Measurements from ENCODE around the gene APRT.
A peak's percentile ranks its signal among the peaks of the same experiment; 100 is the strongest.

APRT gene

DNA sequence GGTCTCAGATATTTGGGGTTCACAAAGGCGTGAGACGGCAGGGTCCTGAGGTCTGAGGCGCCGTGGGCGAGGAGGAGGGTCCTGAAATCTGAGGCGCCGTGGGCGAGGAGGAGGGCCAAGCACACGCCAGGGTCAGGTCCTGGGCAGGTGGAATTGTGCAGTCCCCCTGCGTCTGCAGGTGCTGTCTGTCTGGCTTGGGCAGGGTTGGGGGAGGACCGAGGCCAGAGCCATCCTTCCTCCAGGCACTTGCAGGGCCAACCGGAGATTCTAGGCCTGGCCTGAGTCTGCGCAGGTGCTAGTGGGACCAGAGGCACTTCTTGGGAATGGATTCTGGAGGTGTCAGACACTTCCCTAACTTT lies 2.4 kb upstream of the APRT start:
- Histone ChIP-seq H3K79me2 (ENCODE audit: control insufficient read depth, low read length) (peaks cover 24% of the 10 kb centered on the region), H3K9me2 (replicated peaks; ENCODE audit: control insufficient read depth, low read length) (no peaks in the 10 kb centered on the region), H3K4me2 (ENCODE audit: low read length) (no peak overlapping the region), H3K36me3 (ENCODE audit: control insufficient read depth, low read length) (peaks cover 24% of the 10 kb centered on the region), H3F3A (ENCODE audit: control insufficient read depth, insufficient read depth) (peaks cover 6% of the 10 kb centered on the region), H3K27ac (ENCODE audit: low read depth, low read length) (no peak overlapping the region), H3K4me3 (ENCODE audit: low read length) (no peak overlapping the region), H4K20me1 (ENCODE audit: control insufficient read depth, insufficient read depth, low read depth, low read length) (no peaks in the 10 kb centered on the region), H3K9me3 (ENCODE audit: control insufficient read depth, insufficient read depth, low read length) (peaks cover 7% of the 10 kb centered on the region; the same call in 1 of the 2 replicates), H3K4me1 (ENCODE audit: control insufficient read depth, low read length) (peaks cover 26% of the 10 kb centered on the region), H3K27me3 (ENCODE audit: control insufficient read depth, low read length) (no peaks in the 10 kb centered on the region)
- TF ChIP-seq EZH2phosphoT487 (IDR thresholded peaks at IDR 0.05; ENCODE audit: borderline replicate concordance, low read length), result no peak
- TF ChIP-seq, protein P1, sequence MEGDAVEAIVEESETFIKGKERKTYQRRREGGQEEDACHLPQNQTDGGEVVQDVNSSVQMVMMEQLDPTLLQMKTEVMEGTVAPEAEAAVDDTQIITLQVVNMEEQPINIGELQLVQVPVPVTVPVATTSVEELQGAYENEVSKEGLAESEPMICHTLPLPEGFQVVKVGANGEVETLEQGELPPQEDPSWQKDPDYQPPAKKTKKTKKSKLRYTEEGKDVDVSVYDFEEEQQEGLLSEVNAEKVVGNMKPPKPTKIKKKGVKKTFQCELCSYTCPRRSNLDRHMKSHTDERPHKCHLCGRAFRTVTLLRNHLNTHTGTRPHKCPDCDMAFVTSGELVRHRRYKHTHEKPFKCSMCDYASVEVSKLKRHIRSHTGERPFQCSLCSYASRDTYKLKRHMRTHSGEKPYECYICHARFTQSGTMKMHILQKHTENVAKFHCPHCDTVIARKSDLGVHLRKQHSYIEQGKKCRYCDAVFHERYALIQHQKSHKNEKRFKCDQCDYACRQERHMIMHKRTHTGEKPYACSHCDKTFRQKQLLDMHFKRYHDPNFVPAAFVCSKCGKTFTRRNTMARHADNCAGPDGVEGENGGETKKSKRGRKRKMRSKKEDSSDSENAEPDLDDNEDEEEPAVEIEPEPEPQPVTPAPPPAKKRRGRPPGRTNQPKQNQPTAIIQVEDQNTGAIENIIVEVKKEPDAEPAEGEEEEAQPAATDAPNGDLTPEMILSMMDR (IDR thresholded peaks at IDR 0.05; ENCODE audit: low read depth, low read length, poor library complexity, severe bottlenecking), result no peak

DNA sequence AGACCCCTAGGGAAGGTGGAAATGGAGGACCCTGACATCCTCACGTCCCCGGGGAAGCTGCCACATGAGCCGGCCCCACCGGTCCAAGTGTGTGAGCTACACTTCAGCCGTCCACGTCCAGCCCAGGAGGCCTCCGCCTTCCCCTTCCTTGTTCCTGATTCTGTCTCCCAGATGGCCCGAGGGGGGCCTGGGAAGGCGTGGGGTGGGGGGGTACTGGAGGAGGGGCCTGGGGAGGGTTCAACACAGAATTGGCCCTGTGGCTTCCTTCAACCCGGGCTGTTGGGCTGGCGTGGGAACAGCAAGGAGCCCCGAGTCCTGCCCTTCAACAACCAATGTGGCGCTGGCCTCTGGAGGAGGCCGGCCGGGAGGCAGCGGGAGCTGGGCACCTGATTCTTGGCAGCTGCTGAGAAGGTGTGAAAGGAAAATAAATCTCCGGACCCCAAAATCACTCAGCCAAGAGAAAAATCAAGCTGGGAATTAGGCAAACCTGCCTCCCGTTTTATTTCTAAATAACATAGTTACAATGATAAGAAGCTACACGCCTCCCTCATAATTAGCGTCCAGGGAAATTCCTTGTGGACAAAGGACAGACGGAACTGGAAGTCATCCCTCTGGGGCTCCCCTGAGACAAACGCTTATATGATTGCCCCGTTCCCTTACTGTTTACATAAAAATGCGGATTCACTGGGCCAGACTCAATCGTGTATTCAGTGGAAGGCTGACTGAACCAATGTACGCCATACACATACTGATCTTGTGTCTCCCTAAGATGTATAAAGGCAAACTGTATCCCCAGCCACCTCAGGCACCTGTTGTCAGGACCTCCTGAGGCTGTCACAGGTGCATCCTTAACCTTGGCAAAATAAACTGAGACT lies 1.8 kb upstream of the APRT start:
- Histone ChIP-seq H3K27ac (ENCODE audit: low read depth, low read length) (no peak overlapping the region), H3K4me3 (ENCODE audit: low read length) (no peak overlapping the region), H3K9me3 (ENCODE audit: control insufficient read depth, insufficient read depth, low read length) (peaks cover 7% of the 10 kb centered on the region; the same call in 1 of the 2 replicates), H3K4me1 (ENCODE audit: control insufficient read depth, low read length) (peaks cover 28% of the 10 kb centered on the region), H3K27me3 (ENCODE audit: control insufficient read depth, low read length) (no peaks in the 10 kb centered on the region), H3K4me2 (ENCODE audit: low read length) (no peak overlapping the region), H3K79me2 (ENCODE audit: control insufficient read depth, low read length) (peaks cover 24% of the 10 kb centered on the region), H4K20me1 (ENCODE audit: control insufficient read depth, insufficient read depth, low read depth, low read length) (no peaks in the 10 kb centered on the region), H3K36me3 (ENCODE audit: control insufficient read depth, low read length) (peaks cover 28% of the 10 kb centered on the region), H3F3A (ENCODE audit: control insufficient read depth, insufficient read depth) (peaks cover 10% of the 10 kb centered on the region), H3K9me2 (replicated peaks; ENCODE audit: control insufficient read depth, low read length) (no peaks in the 10 kb centered on the region)
- TF ChIP-seq, protein P1 (IDR thresholded peaks at IDR 0.05; ENCODE audit: low read depth, low read length, poor library complexity, severe bottlenecking), result no peak
- no peak for TF ChIP-seq EZH2phosphoT487 (IDR thresholded peaks at IDR 0.05; ENCODE audit: borderline replicate concordance, low read length)

DNA sequence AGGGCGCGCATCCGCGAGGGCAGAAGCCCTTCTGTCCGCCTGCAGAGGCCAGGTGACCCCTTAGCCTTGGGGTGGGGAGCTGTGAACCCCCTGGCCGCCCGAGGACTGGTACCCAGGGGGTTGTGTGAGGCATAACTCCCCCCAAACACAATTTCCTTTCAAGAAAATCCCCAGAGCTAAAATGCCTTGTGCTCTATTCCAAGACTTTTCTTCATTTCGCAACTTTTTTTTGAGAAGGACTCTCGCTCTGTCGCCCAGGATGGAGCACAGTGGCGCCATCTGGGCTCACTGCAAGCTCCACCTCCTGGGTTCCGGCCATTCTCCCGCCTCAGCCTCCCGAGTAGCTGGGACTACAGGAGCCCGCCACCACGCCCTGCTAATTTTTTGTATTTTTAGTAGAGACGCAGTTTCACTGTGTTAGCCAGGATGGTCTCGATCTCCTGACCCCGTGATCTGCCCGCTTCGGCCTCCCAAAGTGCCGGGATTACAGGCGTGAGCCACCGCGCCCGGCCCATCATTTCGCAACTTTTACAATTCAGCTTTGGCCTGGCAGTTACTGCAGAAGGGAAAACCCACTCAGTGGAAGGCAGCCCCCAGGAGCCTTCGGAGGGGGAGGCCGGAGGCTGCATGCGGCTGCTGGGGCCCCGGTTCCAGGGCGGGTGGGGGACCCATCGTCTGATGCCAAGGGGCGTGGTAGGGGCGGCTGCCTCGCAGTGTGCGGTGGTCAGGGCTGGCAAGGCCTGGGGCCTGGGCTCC lies 963 bp upstream of the APRT start:
- peaks cover 28% of the 10 kb centered on the region for H3K4me1 ChIP-seq (ENCODE audit: control insufficient read depth, low read length)

More for the DNA sequence above, 963 bp upstream of the APRT start:
- H3K36me3 ChIP-seq (ENCODE audit: control insufficient read depth, low read length), result peaks cover 36% of the 10 kb centered on the region
- peak overlapping the region; percentile 87; the same call in 1 of the 2 replicates for H3K4me3 ChIP-seq (ENCODE audit: low read length)
- no peaks in the 10 kb centered on the region for H4K20me1 ChIP-seq (ENCODE audit: control insufficient read depth, insufficient read depth, low read depth, low read length)
- no peaks in the 10 kb centered on the region for H3K27me3 ChIP-seq (ENCODE audit: control insufficient read depth, low read length)
- peaks cover 10% of the 10 kb centered on the region for H3F3A ChIP-seq (ENCODE audit: control insufficient read depth, insufficient read depth)
- TF ChIP-seq EZH2phosphoT487 (IDR thresholded peaks at IDR 0.05; ENCODE audit: borderline replicate concordance, low read length), result no peak
- TF ChIP-seq, protein P1 (IDR thresholded peaks at IDR 0.05; ENCODE audit: low read depth, low read length, poor library complexity, severe bottlenecking), result no peak
- no peaks in the 10 kb centered on the region for H3K9me2 ChIP-seq (replicated peaks; ENCODE audit: control insufficient read depth, low read length)
- no peak overlapping the region for H3K27ac ChIP-seq (ENCODE audit: low read depth, low read length)
- H3K79me2 ChIP-seq (ENCODE audit: control insufficient read depth, low read length), result peaks cover 28% of the 10 kb centered on the region
- peaks cover 7% of the 10 kb centered on the region; the same call in 1 of the 2 replicates for H3K9me3 ChIP-seq (ENCODE audit: control insufficient read depth, insufficient read depth, low read length)
- H3K4me2 ChIP-seq (ENCODE audit: low read length), result peak overlapping the region; percentile 95; the same call in 1 of the 2 replicates

Data from DOHH2 (cell line).